Neural progenitor cell (in vitro differentiated cells): Measurements from ENCODE around the gene TRPC4. TPM values are rescaled to one million over a fixed set of nuclear protein-coding genes. Genes with fewer than 3 reads are reported as not detected.

ENCODE experiments used
- DNase-seq: peaks from one replicate; pipeline ENCODE4 v3.0.0-alpha.2; 2016; ENCODE audit warnings: low spot score
- H2AFZ ChIP-seq: fragments of 200-600 bp; sonication (generic); replicated peaks from 2 replicates; pipeline ENCODE4 v1.6.1; 2016; ENCODE audit warnings: antibody characterized with exemption
- H3F3A ChIP-seq: fragments of 200-600 bp; sonication (generic); 2 replicates; pipeline ENCODE4 v1.6.1; 2016; ENCODE audit warnings: antibody characterized with exemption, low read depth
- H3K27ac ChIP-seq: fragments of 200-600 bp; sonication (generic); 2 replicates; pipeline ENCODE4 v1.5.1; 2016; ENCODE audit warnings: mild to moderate bottlenecking
- H3K27me3 ChIP-seq: fragments of 200-600 bp; sonication (generic); 2 replicates; pipeline ENCODE4 v1.6.1; 2016; ENCODE audit warnings: mild to moderate bottlenecking, moderate library complexity
- H3K36me3 ChIP-seq: fragments of 200-600 bp; sonication (generic); 2 replicates; pipeline ENCODE4 v1.5.1; 2016
- H3K4me1 ChIP-seq: fragments of 200-600 bp; sonication (generic); 2 replicates; pipeline ENCODE4 v1.6.1; 2016; ENCODE audit warnings: mixed run types
- H3K4me2 ChIP-seq: fragments of 200-600 bp; sonication (generic); 2 replicates; pipeline ENCODE4 v1.6.1; 2016
- H3K4me3 ChIP-seq: fragments of 200-600 bp; sonication (generic); 2 replicates; pipeline ENCODE4 v1.5.1; 2016
- H3K79me2 ChIP-seq: fragments of 200-600 bp; sonication (generic); 2 replicates; pipeline ENCODE4 v1.6.1; 2016; ENCODE audit warnings: low read depth
- H3K9ac ChIP-seq: fragments of 200-600 bp; sonication (generic); 2 replicates; pipeline ENCODE4 v1.6.1; 2016
- H3K9me3 ChIP-seq: fragments of 200-600 bp; sonication (generic); 2 replicates; pipeline ENCODE4 v1.5.1; 2016; ENCODE audit warnings: low read depth
- H4K20me1 ChIP-seq: fragments of 200-600 bp; sonication (generic); 2 replicates; pipeline ENCODE4 v1.6.1; 2016; ENCODE audit warnings: low read depth
- H3K27ac Mint-ChIP-seq: 3 replicates; pipeline ENCODE4 v1.8.0; 2021; ENCODE audit warnings: mixed read lengths
- H3K27me3 Mint-ChIP-seq: 2 replicates; pipeline ENCODE4 v1.8.0; 2022; ENCODE audit warnings: low read depth, mild to moderate bottlenecking, inconsistent platforms, moderate library complexity, mixed read lengths; ENCODE audit not compliant: insufficient read depth
- H3K36me3 Mint-ChIP-seq: 3 replicates; pipeline ENCODE4 v1.8.0; 2021; ENCODE audit warnings: mixed read lengths
- H3K4me1 Mint-ChIP-seq: 3 replicates; pipeline ENCODE4 v1.8.0; 2021; ENCODE audit warnings: mixed read lengths
- H3K4me3 Mint-ChIP-seq: 3 replicates; pipeline ENCODE4 v1.8.0; 2021; ENCODE audit warnings: mild to moderate bottlenecking, moderate library complexity, mixed read lengths
- H3K9me3 Mint-ChIP-seq: 3 replicates; pipeline ENCODE4 v1.8.0; 2020; ENCODE audit warnings: mixed read lengths
- CTCF ChIP-seq: fragments of 200-600 bp; sonication (generic); IDR thresholded peaks from 2 replicates; pipeline ENCODE4 v1.5.1; 2017; ENCODE audit warnings: antibody characterized with exemption, mild to moderate bottlenecking
- EZH2 ChIP-seq: fragments of 200-600 bp; sonication (generic); IDR thresholded peaks from 2 replicates; pipeline ENCODE4 v1.6.1; 2017; ENCODE audit warnings: antibody characterized with exemption, mild to moderate bottlenecking, moderate library complexity
- EZH2phosphoT487 ChIP-seq: fragments of 200-600 bp; sonication (generic); IDR thresholded peaks from 2 replicates; pipeline ENCODE4 v1.6.1; 2017; ENCODE audit warnings: antibody characterized with exemption
- total RNA-seq: library from RNA; depleted of rRNA; stranded (reverse); fragments of >200 nt; gene quantifications from 2 replicates; pipeline ENCODE4 v1.2.3, GENCODE V29; 2015; ENCODE audit warnings: low replicate concordance

Gene TRPC4
- total RNA-seq, 1 donor from 2014 or later = 21.1 TPM

- H3K79me2 ChIP-seq = peaks cover 79% of the 10 kb centered on the region
- Mint-ChIP-seq H3K27me3 (peaks cover 2% of the 10 kb centered on the region), H3K27ac (no peak overlapping the region), H3K36me3 (peaks cover 3% of the 10 kb centered on the region), H3K4me1 (peaks cover 25% of the 10 kb centered on the region), H3K9me3 (peaks cover 2% of the 10 kb centered on the region), H3K4me3 (no peak overlapping the region)
- no peak for DNase-seq
- TF ChIP-seq EZH2phosphoT487 (no peak), EZH2 (no peak), CTCF (no peak)
- H3K27ac ChIP-seq = no peak overlapping the region
- H3K4me2 ChIP-seq = no peak overlapping the region
- H3K9me3 ChIP-seq = no peaks in the 10 kb centered on the region
- no peaks in the 10 kb centered on the region for H3K36me3 ChIP-seq
- no peaks in the 10 kb centered on the region for H4K20me1 ChIP-seq
- H3K9ac ChIP-seq = no peak overlapping the region
- no peaks in the 10 kb centered on the region for H3K27me3 ChIP-seq
- H2AFZ ChIP-seq = no peak overlapping the region
- peaks cover 21% of the 10 kb centered on the region for H3K4me1 ChIP-seq
- H3K4me3 ChIP-seq = no peak overlapping the region
- no peaks in the 10 kb centered on the region for H3F3A ChIP-seq
Observed at GRCh38 chr13:37791699-37792098, 77.9 kb downstream of the TRPC4 start.

- Histone ChIP-seq H3K9me3 (no peaks in the 10 kb centered on the region), H3K4me2 (no peak overlapping the region), H3K4me3 (no peak overlapping the region), H3F3A (no peaks in the 10 kb centered on the region), H3K79me2 (peaks cover 81% of the 10 kb centered on the region), H3K27ac (no peak overlapping the region), H3K36me3 (no peaks in the 10 kb centered on the region), H3K9ac (no peak overlapping the region), H4K20me1 (no peaks in the 10 kb centered on the region), H3K27me3 (no peaks in the 10 kb centered on the region), H3K4me1 (peaks cover 11% of the 10 kb centered on the region), H2AFZ (no peak overlapping the region)
- TF ChIP-seq EZH2 (no peak), EZH2phosphoT487 (no peak), CTCF (no peak)
- Mint-ChIP-seq H3K36me3 (no peaks in the 10 kb centered on the region), H3K9me3 (no peaks in the 10 kb centered on the region), H3K27ac (no peak overlapping the region), H3K4me1 (peaks cover 16% of the 10 kb centered on the region), H3K27me3 (no peaks in the 10 kb centered on the region), H3K4me3 (no peak overlapping the region)
- no peak for DNase-seq
Observed at GRCh38 chr13:37788346-37788745, 81.2 kb downstream of the TRPC4 start.

GRCh38 chr13:37777676-37778075 is 91.9 kb downstream of the TRPC4 start:
- H3K9me3 Mint-ChIP-seq = no peaks in the 10 kb centered on the region
- no peak overlapping the region for H3K4me3 Mint-ChIP-seq
- H3K36me3 Mint-ChIP-seq = peaks cover 14% of the 10 kb centered on the region
- no peaks in the 10 kb centered on the region for H4K20me1 ChIP-seq
- no peaks in the 10 kb centered on the region for H3K9me3 ChIP-seq
- H2AFZ ChIP-seq = no peak overlapping the region
- TF ChIP-seq CTCF (no peak), EZH2 (no peak), EZH2phosphoT487 (no peak)
- H3K79me2 ChIP-seq = peaks cover 69% of the 10 kb centered on the region
- no peaks in the 10 kb centered on the region for H3K36me3 ChIP-seq
- no peak overlapping the region for H3K27ac ChIP-seq
- no peak overlapping the region for H3K27ac Mint-ChIP-seq
- peaks cover 21% of the 10 kb centered on the region for H3K4me1 Mint-ChIP-seq
- no peak overlapping the region for H3K4me2 ChIP-seq
- no peaks in the 10 kb centered on the region for H3K27me3 ChIP-seq
- no peak overlapping the region for H3K9ac ChIP-seq
- no peaks in the 10 kb centered on the region for H3F3A ChIP-seq
- peaks cover 7% of the 10 kb centered on the region for H3K4me1 ChIP-seq
- no peak overlapping the region for H3K4me3 ChIP-seq
- DNase-seq = no peak
- H3K27me3 Mint-ChIP-seq = no peaks in the 10 kb centered on the region

- Histone ChIP-seq H3K4me3 (no peak overlapping the region), H3K4me2 (no peak overlapping the region), H3K27me3 (no peaks in the 10 kb centered on the region), H3K4me1 (no peaks in the 10 kb centered on the region), H3K9ac (no peak overlapping the region), H4K20me1 (no peaks in the 10 kb centered on the region), H3K27ac (no peak overlapping the region), H2AFZ (no peak overlapping the region), H3K36me3 (no peaks in the 10 kb centered on the region), H3F3A (no peaks in the 10 kb centered on the region), H3K9me3 (no peaks in the 10 kb centered on the region), H3K79me2 (peaks cover 73% of the 10 kb centered on the region)
- Mint-ChIP-seq H3K27me3 (no peaks in the 10 kb centered on the region), H3K9me3 (no peaks in the 10 kb centered on the region), H3K4me1 (peaks cover 11% of the 10 kb centered on the region), H3K36me3 (peaks cover 14% of the 10 kb centered on the region), H3K4me3 (no peak overlapping the region), H3K27ac (no peak overlapping the region)
- TF ChIP-seq EZH2phosphoT487 (no peak), CTCF (no peak), EZH2 (no peak)
- DNase-seq = no peak
Observed at GRCh38 chr13:37775871-37776270, 93.7 kb downstream of the TRPC4 start.
